Measurements from ENCODE around the gene PLPPR2. TPM values are rescaled to one million over a fixed set of nuclear protein-coding genes. Genes with fewer than 3 reads are reported as not detected.
"Not testable (repeated sequence)": the region's sequence is repeated elsewhere in the genome, so short reads cannot be mapped to it uniquely, and the experiment has no call there.

The PLPPR2 gene, protein sequence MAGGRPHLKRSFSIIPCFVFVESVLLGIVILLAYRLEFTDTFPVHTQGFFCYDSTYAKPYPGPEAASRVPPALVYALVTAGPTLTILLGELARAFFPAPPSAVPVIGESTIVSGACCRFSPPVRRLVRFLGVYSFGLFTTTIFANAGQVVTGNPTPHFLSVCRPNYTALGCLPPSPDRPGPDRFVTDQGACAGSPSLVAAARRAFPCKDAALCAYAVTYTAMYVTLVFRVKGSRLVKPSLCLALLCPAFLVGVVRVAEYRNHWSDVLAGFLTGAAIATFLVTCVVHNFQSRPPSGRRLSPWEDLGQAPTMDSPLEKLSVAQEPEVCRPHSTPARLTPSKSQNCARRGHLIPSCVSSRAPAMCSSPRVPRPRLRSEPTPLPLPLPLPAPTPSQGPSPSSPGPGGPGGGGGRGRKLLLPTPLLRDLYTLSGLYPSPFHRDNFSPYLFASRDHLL
- total RNA-seq, result 1 to 10 TPM; 2.4 to 4.1 (median 3.8) TPM

DNA sequence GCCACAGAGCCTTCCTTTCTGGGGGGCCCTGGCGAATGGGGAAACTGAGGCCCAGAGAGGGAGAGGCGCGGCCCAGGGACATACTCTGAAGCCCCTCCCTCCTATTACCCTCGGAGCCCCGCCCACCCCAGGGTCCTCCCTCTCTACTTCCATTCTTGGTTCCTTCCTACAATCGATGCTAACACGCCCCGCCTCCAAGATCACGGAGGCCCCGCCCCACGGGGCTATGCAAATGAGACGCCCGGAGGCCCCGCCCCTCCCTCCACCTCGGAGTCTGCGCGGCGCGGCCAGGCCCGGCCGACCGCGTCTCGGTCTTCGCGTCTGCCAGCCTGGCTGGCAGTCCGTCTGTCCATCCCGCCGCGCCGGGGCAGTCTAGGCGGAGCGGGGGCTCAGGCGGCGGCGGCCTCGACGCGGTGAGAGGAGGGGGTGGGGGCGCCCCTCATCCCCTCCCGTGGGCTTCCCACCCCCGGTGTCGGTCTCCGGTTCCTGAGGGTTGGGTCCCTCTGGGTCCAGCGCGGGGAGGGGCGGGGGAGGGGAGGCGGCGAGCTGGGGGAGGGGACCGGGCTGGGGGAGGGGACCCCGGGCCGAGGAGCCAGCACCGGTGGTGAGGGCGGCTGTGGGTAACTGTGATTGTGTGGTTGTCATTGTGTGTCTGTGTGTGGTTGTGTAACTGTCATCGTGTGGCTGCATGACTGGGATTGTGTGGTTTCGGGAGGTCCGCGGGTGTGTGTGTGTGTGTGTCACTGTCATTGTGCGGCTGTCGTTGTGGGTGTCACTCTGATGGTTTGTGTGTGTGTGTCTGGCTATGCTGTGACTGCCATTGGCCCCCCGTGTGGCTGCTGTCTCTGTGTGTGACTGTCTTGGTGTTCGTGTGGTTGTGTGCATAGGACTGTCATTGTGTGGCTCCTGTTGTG, at the start of gene PLPPR2:
Gene PLPPR2, plus strand, starts transcription at position 273 of the 914 bp plus-strand sequence. CDS start 2,242 bp downstream, outside the sequence.
- ATAC-seq, result peak; percentile 95 to 96
- H3K36me3 Mint-ChIP-seq (ENCODE audit: insufficient read depth), result no peaks in the 10 kb centered on the region

DNA sequence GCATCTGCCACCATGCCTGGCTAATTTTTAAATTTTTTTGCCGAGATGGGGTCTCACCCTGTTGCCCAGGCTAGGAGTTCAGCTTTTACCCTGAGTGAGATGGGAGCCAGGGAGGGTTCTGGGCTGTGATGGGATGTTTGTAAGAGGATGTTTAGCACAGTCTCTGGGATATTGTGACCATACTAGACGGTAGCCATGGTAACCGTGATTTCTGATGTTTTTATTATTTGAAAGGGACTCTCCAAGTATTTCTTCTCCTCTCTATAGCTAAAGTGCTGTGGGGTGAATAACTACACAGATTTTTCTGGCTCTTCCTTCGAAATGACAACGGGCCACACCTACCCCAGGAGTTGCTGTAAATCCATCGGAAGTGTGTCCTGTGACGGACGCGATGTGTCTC, 48.9 kb upstream of the PLPPR2 start:
- no peaks in the 10 kb centered on the region for H3K36me3 Mint-ChIP-seq (ENCODE audit: insufficient read depth)
- no peak for DNase-seq
- ATAC-seq, result no peak
- H3K4me3 Mint-ChIP-seq, result no peak overlapping the region
- H3K4me1 Mint-ChIP-seq (ENCODE audit: low read depth), result no peaks in the 10 kb centered on the region
- H3K9me3 Mint-ChIP-seq, result no peaks in the 10 kb centered on the region
- peaks cover 14% of the 10 kb centered on the region for H3K27me3 Mint-ChIP-seq (ENCODE audit: low read depth)

More for the DNA sequence above, at the start of gene PLPPR2:
- Mint-ChIP-seq H3K27me3 (ENCODE audit: low read depth) (peaks cover 5% of the 10 kb centered on the region), H3K4me1 (ENCODE audit: low read depth) (peaks cover 10% of the 10 kb centered on the region), H3K9me3 (no peaks in the 10 kb centered on the region), H3K4me3 (peak within 1 kb of the TSS; percentile 64)
- peak; percentile 74 for DNase-seq

GRCh38 chr19:11320278-11320995, 34.8 kb upstream of the PLPPR2 start:
- H3K36me3 Mint-ChIP-seq (ENCODE audit: insufficient read depth); H3K9me3 Mint-ChIP-seq; ATAC-seq; DNase-seq; H3K4me3 Mint-ChIP-seq; H3K27me3 Mint-ChIP-seq (ENCODE audit: low read depth): not testable (repeated sequence)
- peaks cover 19% of the 10 kb centered on the region for H3K4me1 Mint-ChIP-seq (ENCODE audit: low read depth)

DNA sequence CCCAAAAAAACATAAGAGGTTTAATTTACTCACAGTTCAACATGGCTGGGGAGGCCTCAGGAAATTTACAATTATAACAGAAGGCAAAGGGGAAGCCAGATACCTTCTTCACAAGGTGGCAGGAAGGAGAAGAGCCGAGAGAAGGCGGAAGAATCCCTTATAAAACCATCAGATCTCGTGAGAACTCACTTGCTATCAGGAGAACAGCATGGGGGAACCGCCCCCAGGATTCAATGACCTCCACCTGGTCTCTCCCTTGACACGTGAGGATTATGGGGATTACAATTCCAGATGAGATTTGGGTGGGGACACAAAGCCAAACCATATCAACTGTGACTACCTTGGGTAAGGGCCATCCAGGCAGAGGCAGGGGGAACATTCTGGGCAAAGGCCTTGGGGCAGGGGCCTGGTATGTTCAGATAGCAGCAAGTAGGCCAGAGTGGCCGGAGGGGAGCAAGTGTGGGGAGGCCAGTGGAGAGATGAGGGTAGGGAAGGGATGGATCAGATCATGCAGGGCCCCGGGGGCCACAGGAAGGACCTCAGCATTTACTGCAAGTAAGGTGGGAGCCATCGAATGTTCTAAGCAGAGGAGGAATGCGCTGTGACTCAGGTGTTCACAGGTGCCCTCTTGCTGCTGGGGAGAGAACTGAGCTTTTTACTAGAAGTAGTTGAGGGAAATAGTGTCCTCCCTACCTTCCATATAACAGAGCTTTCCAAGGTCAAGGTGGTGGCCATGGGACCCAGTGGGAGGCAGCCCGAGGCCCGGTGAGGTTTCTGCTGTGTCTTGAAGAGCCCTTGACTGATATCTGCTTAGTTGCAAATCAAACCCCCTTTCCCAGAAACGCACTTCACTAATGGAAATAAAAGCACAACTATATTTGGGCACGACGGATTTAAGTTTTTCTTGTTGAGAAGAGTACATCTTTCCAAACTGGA, 33.8 kb upstream of the PLPPR2 start:
- DNase-seq, result no peak

GRCh38 chr19:11322269-11323024, 32.8 kb upstream of the PLPPR2 start:
- Mint-ChIP-seq H3K27me3 (ENCODE audit: low read depth) (peaks cover 6% of the 10 kb centered on the region), H3K4me1 (ENCODE audit: low read depth) (peaks cover 19% of the 10 kb centered on the region), H3K9me3 (no peaks in the 10 kb centered on the region), H3K36me3 (ENCODE audit: insufficient read depth) (peaks cover 4% of the 10 kb centered on the region), H3K4me3 (no peak overlapping the region)
- no peak for ATAC-seq
- DNase-seq, result no peak

More for the DNA sequence above, 33.8 kb upstream of the PLPPR2 start:
- Mint-ChIP-seq H3K27me3 (ENCODE audit: low read depth) (peaks cover 6% of the 10 kb centered on the region), H3K4me3 (peak overlapping the region; percentile 1), H3K9me3 (no peaks in the 10 kb centered on the region), H3K36me3 (ENCODE audit: insufficient read depth) (no peaks in the 10 kb centered on the region), H3K4me1 (ENCODE audit: low read depth) (peaks cover 19% of the 10 kb centered on the region)
- no peak for ATAC-seq

DNA sequence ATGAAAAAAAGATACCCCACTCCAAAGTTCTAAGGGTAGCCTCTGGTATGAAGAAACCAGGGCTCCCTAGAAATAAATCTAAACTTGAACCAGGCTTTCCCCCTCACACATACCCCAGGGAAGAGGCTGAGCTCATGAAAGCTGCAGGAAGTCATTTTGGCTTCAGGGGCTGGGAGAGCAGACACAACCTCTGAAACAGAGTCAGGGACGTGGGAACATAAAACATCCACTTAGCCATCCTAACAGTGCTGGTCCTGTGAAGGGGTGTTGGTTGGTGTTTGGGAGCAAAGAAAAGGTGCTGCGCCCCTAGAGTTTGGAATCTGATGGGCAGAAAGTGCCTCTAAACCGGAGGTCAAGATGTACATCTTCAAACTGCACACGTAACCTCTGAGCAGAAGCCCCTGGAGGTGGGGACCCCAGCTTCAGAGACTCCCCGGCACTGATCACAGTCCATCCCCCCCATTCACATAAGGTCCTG, 31.6 kb upstream of the PLPPR2 start:
- H3K4me1 Mint-ChIP-seq (ENCODE audit: low read depth), result peaks cover 19% of the 10 kb centered on the region
- no peak for DNase-seq
- no peaks in the 10 kb centered on the region for H3K9me3 Mint-ChIP-seq
- peaks cover 4% of the 10 kb centered on the region for H3K36me3 Mint-ChIP-seq (ENCODE audit: insufficient read depth)
- no peak overlapping the region for H3K4me3 Mint-ChIP-seq
- ATAC-seq, result no peak
- peaks cover 2% of the 10 kb centered on the region for H3K27me3 Mint-ChIP-seq (ENCODE audit: low read depth)

DNA sequence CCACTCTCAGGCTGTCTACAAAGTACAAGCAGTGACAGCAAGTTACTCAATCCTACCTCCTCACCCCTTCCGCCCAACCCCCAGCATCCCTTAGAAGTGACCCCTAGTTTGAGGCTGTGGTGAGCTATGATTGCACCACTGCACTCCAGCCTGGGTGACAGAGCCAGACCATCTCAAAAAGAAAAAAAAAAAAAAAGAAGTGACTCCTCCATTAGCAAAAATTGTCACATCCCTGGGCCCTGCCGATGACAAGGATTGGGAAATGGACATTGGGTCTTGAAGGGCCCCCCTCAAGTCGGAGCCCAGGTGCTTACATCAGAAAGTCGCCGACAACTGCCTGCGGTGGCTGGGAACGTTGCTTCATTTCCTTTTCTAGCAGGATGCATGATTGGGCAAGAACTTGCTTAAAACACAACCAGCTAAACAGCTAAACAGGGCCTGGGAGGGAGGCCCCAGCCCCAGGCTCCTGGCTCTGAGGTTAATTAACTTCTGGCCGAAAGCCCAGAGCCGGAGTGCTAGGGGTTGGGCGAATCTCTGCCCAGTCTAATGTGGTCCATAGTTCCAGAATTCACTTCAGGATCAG, 31.1 kb upstream of the PLPPR2 start:
- no peaks in the 10 kb centered on the region for H3K9me3 Mint-ChIP-seq
- ATAC-seq, result peak in 1 of 2 donors; percentile 43
- peak overlapping the region; percentile 13 for H3K4me3 Mint-ChIP-seq
- peaks cover 2% of the 10 kb centered on the region for H3K27me3 Mint-ChIP-seq (ENCODE audit: low read depth)
- H3K36me3 Mint-ChIP-seq (ENCODE audit: insufficient read depth), result peaks cover 4% of the 10 kb centered on the region
- no peak for DNase-seq
- peaks cover 19% of the 10 kb centered on the region for H3K4me1 Mint-ChIP-seq (ENCODE audit: low read depth)

- Mint-ChIP-seq H3K9me3 (no peaks in the 10 kb centered on the region), H3K4me3 (peak overlapping the region; percentile 13), H3K36me3 (ENCODE audit: insufficient read depth) (peaks cover 4% of the 10 kb centered on the region), H3K27me3 (ENCODE audit: low read depth) (no peaks in the 10 kb centered on the region), H3K4me1 (ENCODE audit: low read depth) (peaks cover 19% of the 10 kb centered on the region)
- ATAC-seq, result no peak
- no peak for DNase-seq
Measured at GRCh38 chr19:11324748-11325389, 30.4 kb upstream of the PLPPR2 start.

DNA sequence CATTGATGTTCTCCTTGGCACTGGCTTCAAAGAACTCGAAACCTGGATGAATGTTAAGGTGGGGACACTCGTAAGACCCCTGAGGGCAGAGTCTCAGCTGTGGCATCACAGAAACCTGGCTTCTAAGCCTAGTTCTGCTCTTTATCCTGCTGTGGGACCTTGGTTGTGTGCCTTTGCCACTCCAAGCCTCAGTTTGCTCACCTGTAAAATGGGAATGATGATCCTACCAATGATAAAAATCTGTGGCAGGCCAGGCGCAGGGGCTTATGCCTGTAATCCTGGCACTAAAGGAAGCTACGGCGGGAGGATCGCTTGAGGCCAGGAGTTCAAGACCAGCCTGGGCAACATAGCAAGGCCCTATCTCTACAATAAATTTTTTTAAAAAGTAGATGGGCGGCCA, 29.7 kb upstream of the PLPPR2 start:
- peaks cover 19% of the 10 kb centered on the region for H3K4me1 Mint-ChIP-seq (ENCODE audit: low read depth)
- no peak overlapping the region for H3K4me3 Mint-ChIP-seq
- DNase-seq (no peak), ATAC-seq (no peak)
- H3K36me3 Mint-ChIP-seq (ENCODE audit: insufficient read depth), result peaks cover 4% of the 10 kb centered on the region
- H3K27me3 Mint-ChIP-seq (ENCODE audit: low read depth), result no peaks in the 10 kb centered on the region
- no peaks in the 10 kb centered on the region for H3K9me3 Mint-ChIP-seq

DNA sequence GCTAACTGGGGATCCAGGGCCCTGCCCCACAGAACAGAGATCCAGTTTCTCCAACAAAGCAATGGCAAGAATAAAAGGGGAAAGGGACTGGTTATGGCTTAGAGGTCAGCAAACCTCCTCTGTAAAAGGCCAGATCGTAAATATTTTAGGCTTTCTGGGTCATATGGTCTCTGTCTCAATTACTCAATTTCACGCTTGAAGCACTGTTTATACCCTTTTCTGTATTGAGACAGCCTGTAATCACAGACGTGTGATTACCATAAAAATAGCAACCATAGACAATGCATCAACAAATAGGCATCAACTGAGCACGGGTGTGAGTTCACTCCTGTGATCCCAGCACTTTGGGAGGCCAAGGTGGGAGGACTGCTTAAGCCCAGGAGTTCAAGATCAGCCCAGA, 25.1 kb upstream of the PLPPR2 start:
- H3K4me1 Mint-ChIP-seq (ENCODE audit: low read depth), result no peaks in the 10 kb centered on the region
- H3K4me3 Mint-ChIP-seq, result no peak overlapping the region
- no peaks in the 10 kb centered on the region for H3K27me3 Mint-ChIP-seq (ENCODE audit: low read depth)

GRCh38 chr19:11331502-11331901, 23.7 kb upstream of the PLPPR2 start:
- Mint-ChIP-seq H3K27me3 (ENCODE audit: low read depth) (no peaks in the 10 kb centered on the region), H3K9me3 (peaks cover 6% of the 10 kb centered on the region), H3K36me3 (ENCODE audit: insufficient read depth) (peaks cover 22% of the 10 kb centered on the region), H3K4me1 (ENCODE audit: low read depth) (no peaks in the 10 kb centered on the region), H3K4me3 (no peak overlapping the region)
- DNase-seq, result no peak
- no peak for ATAC-seq

More for the DNA sequence above, 25.1 kb upstream of the PLPPR2 start:
- H3K36me3 Mint-ChIP-seq (ENCODE audit: insufficient read depth), result peaks cover 14% of the 10 kb centered on the region
- ATAC-seq (no peak), DNase-seq (no peak)
- peaks cover 2% of the 10 kb centered on the region for H3K9me3 Mint-ChIP-seq

DNA sequence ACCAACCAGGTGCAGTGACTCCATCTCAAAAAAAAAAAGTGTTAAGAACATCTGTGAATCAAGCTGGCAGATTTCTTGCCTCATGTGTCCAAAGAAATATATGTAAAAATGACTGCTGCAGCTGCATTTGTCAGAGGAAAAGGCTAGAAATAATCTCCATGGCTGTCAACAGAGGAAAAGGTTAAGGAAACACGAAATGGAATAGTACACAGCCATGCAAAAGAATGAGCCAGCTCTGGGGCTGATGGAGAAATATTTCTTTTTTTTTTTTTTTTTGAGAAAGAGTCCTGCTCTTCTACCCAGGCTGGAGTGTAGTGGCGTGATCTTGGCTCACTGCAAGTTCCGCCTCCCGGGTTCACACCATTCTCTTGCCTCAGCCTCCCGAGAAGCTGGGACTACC, 22.4 kb upstream of the PLPPR2 start:
- no peak for DNase-seq
- H3K4me3 Mint-ChIP-seq, result no peak overlapping the region
- peaks cover 21% of the 10 kb centered on the region for H3K36me3 Mint-ChIP-seq (ENCODE audit: insufficient read depth)
- no peak for ATAC-seq
- H3K27me3 Mint-ChIP-seq (ENCODE audit: low read depth), result no peaks in the 10 kb centered on the region
- H3K9me3 Mint-ChIP-seq, result peaks cover 6% of the 10 kb centered on the region
- peaks cover 9% of the 10 kb centered on the region for H3K4me1 Mint-ChIP-seq (ENCODE audit: low read depth)

Data from activated T-cell treated with anti-CD3 and anti-CD28 coated beads, Interleukin-2, amount 50 U/mL, for 4 hours (primary cell).